Measurements from ENCODE around the gene CARD11. TPM values are rescaled to one million over a fixed set of nuclear protein-coding genes. Genes with fewer than 3 reads are reported as not detected.

CARD11 gene
- total and polyA plus RNA-seq, 2 experiments from 2014 or later, result 17.7 to 29.0 TPM

GRCh38 chr7:2886900-2887299, 156.8 kb downstream of the CARD11 start:
- no peak overlapping the region for H3K4me3 Mint-ChIP-seq
- Histone ChIP-seq H3K36me3 (ENCODE audit: insufficient read depth) (no peaks in the 10 kb centered on the region), H3K4me1 (ENCODE audit: insufficient read depth) (peaks cover 7% of the 10 kb centered on the region), H3K4me3 (no peak overlapping the region), H3K27me3 (ENCODE audit: insufficient read depth) (no peaks in the 10 kb centered on the region), H3K79me2 (replicated peaks; ENCODE audit: insufficient read depth) (no peaks in the 10 kb centered on the region), H3K9me2 (ENCODE audit: insufficient read depth) (no peaks in the 10 kb centered on the region), H2AFZ (no peak overlapping the region), H3F3A (replicated peaks; ENCODE audit: low read depth) (no peaks in the 10 kb centered on the region), H3K27ac (ENCODE audit: low read depth) (no peak overlapping the region), H3K4me2 (no peak overlapping the region), H4K20me1 (replicated peaks; ENCODE audit: insufficient read depth) (no peaks in the 10 kb centered on the region)
- no peaks in the 10 kb centered on the region for H3K9me3 Mint-ChIP-seq
- peaks cover 7% of the 10 kb centered on the region for H3K27me3 Mint-ChIP-seq (ENCODE audit: insufficient read depth, low read depth, poor library complexity)
- H3K27ac Mint-ChIP-seq, result no peak overlapping the region
- DNase-seq (ENCODE audit: low spot score), result peak; percentile 91
- ATAC-seq, result peak; percentile 85
- no peaks in the 10 kb centered on the region for H3K36me3 Mint-ChIP-seq (ENCODE audit: low read depth)
- H3K4me1 Mint-ChIP-seq, result peaks cover 18% of the 10 kb centered on the region
- TF ChIP-seq EZH2phosphoT487 (IDR thresholded peaks at IDR 0.05; ENCODE audit: unreplicated experiment), result no peak
- TF ChIP-seq CREB1 (CRISPR knock-in tag; IDR thresholded peaks at IDR 0.05; ENCODE audit: low read depth), result peak; percentile 28; the same call in 1 of the 2 replicates
- TF ChIP-seq, protein P1, sequence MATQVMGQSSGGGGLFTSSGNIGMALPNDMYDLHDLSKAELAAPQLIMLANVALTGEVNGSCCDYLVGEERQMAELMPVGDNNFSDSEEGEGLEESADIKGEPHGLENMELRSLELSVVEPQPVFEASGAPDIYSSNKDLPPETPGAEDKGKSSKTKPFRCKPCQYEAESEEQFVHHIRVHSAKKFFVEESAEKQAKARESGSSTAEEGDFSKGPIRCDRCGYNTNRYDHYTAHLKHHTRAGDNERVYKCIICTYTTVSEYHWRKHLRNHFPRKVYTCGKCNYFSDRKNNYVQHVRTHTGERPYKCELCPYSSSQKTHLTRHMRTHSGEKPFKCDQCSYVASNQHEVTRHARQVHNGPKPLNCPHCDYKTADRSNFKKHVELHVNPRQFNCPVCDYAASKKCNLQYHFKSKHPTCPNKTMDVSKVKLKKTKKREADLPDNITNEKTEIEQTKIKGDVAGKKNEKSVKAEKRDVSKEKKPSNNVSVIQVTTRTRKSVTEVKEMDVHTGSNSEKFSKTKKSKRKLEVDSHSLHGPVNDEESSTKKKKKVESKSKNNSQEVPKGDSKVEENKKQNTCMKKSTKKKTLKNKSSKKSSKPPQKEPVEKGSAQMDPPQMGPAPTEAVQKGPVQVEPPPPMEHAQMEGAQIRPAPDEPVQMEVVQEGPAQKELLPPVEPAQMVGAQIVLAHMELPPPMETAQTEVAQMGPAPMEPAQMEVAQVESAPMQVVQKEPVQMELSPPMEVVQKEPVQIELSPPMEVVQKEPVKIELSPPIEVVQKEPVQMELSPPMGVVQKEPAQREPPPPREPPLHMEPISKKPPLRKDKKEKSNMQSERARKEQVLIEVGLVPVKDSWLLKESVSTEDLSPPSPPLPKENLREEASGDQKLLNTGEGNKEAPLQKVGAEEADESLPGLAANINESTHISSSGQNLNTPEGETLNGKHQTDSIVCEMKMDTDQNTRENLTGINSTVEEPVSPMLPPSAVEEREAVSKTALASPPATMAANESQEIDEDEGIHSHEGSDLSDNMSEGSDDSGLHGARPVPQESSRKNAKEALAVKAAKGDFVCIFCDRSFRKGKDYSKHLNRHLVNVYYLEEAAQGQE (IDR thresholded peaks at IDR 0.05; ENCODE audit: unreplicated experiment), result no peak
- TF ChIP-seq CTCF (conservative IDR thresholded peaks at IDR 0.05; ENCODE audit: low read depth in 2 of 2), result peak; percentile 95 to 96
- TF ChIP-seq, protein P2, sequence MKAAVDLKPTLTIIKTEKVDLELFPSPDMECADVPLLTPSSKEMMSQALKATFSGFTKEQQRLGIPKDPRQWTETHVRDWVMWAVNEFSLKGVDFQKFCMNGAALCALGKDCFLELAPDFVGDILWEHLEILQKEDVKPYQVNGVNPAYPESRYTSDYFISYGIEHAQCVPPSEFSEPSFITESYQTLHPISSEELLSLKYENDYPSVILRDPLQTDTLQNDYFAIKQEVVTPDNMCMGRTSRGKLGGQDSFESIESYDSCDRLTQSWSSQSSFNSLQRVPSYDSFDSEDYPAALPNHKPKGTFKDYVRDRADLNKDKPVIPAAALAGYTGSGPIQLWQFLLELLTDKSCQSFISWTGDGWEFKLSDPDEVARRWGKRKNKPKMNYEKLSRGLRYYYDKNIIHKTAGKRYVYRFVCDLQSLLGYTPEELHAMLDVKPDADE (IDR thresholded peaks at IDR 0.05), result no peak
- TF ChIP-seq ZNF331 (CRISPR knock-in tag; IDR thresholded peaks at IDR 0.05; ENCODE audit: low read depth), result no peak
- no peak for TF ChIP-seq ZNF114 (CRISPR knock-in tag; IDR thresholded peaks at IDR 0.05)
- TF ChIP-seq JUNB (IDR thresholded peaks at IDR 0.05; ENCODE audit: unreplicated experiment), result no peak
- TF ChIP-seq NANOG (IDR thresholded peaks at IDR 0.05; ENCODE audit: borderline replicate concordance), result no peak
- TF ChIP-seq, protein P3, sequence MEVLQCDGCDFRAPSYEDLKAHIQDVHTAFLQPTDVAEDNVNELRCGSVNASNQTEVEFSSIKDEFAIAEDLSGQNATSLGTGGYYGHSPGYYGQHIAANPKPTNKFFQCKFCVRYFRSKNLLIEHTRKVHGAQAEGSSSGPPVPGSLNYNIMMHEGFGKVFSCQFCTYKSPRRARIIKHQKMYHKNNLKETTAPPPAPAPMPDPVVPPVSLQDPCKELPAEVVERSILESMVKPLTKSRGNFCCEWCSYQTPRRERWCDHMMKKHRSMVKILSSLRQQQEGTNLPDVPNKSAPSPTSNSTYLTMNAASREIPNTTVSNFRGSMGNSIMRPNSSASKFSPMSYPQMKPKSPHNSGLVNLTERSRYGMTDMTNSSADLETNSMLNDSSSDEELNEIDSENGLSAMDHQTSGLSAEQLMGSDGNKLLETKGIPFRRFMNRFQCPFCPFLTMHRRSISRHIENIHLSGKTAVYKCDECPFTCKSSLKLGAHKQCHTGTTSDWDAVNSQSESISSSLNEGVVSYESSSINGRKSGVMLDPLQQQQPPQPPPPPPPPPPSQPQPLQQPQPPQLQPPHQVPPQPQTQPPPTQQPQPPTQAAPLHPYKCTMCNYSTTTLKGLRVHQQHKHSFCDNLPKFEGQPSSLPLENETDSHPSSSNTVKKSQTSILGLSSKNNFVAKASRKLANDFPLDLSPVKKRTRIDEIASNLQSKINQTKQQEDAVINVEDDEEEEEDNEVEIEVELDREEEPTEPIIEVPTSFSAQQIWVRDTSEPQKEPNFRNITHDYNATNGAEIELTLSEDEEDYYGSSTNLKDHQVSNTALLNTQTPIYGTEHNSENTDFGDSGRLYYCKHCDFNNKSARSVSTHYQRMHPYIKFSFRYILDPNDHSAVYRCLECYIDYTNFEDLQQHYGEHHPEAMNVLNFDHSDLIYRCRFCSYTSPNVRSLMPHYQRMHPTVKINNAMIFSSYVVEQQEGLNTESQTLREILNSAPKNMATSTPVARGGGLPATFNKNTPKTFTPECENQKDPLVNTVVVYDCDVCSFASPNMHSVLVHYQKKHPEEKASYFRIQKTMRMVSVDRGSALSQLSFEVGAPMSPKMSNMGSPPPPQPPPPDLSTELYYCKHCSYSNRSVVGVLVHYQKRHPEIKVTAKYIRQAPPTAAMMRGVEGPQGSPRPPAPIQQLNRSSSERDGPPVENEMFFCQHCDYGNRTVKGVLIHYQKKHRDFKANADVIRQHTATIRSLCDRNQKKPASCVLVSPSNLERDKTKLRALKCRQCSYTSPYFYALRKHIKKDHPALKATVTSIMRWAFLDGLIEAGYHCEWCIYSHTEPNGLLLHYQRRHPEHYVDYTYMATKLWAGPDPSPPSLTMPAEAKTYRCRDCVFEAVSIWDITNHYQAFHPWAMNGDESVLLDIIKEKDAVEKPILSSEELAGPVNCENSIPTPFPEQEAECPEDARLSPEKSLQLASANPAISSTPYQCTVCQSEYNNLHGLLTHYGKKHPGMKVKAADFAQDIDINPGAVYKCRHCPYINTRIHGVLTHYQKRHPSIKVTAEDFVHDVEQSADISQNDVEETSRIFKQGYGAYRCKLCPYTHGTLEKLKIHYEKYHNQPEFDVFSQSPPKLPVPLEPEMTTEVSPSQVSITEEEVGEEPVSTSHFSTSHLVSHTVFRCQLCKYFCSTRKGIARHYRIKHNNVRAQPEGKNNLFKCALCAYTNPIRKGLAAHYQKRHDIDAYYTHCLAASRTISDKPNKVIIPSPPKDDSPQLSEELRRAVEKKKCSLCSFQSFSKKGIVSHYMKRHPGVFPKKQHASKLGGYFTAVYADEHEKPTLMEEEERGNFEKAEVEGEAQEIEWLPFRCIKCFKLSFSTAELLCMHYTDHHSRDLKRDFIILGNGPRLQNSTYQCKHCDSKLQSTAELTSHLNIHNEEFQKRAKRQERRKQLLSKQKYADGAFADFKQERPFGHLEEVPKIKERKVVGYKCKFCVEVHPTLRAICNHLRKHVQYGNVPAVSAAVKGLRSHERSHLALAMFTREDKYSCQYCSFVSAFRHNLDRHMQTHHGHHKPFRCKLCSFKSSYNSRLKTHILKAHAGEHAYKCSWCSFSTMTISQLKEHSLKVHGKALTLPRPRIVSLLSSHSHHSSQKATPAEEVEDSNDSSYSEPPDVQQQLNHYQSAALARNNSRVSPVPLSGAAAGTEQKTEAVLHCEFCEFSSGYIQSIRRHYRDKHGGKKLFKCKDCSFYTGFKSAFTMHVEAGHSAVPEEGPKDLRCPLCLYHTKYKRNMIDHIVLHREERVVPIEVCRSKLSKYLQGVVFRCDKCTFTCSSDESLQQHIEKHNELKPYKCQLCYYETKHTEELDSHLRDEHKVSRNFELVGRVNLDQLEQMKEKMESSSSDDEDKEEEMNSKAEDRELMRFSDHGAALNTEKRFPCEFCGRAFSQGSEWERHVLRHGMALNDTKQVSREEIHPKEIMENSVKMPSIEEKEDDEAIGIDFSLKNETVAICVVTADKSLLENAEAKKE (CRISPR knock-in tag; IDR thresholded peaks at IDR 0.05), result no peak
- no peak for TF ChIP-seq STAT1 (IDR thresholded peaks at IDR 0.05; ENCODE audit: unreplicated experiment)
